K562 (cell line): ENCODE data around the gene ABL1. TPM values are rescaled to one million over a fixed set of nuclear protein-coding genes. Genes with fewer than 3 reads are reported as not detected.

Experiments
- ATAC-seq: fragments of 200-7000 bp; cut with Tn5 transposase; 3 replicates; pipeline ENCODE4 v1.9.1; 2020; ENCODE audit warnings: moderate library complexity
- BruUV-seq: library from RNA; stranded (reverse); fragments of 400-500 nt; replicated peaks from 2 replicates; lab custom pipeline; 2021; lab: Mats Ljungman, UMichigan
- CTCF ChIA-PET: fragments of 300-600 bp; formaldehyde crosslinking; extraction: SDS; loops from one replicate; lab custom pipeline; 2021; ENCODE audit warnings: low intra/inter-chr PET ratio; lab: Yijun Ruan, JAX
- POLR2A ChIA-PET: fragments of 300-600, 350-650 bp; sonication (Branson Sonifier 250); formaldehyde crosslinking; extraction: SDS; loops from one replicate; lab custom pipeline; 2021; ENCODE audit warnings: antibody characterized with exemption, inconsistent platforms; lab: Yijun Ruan, JAX
- DNase-seq, 4 experiments: peaks; one replicate each; pipeline versions ENCODE4 v3.0.0 to v3.0.0-alpha.2; 2011 to 2018; ENCODE audit warnings: low spot score in 3 of 4, mixed read lengths in 3 of 4; ENCODE audit errors: extremely low read depth in 1 of 4
- FAIRE-seq: peaks from 2 replicates; lab custom pipeline; 2011; peaks lifted over from hg19 to GRCh38; lab: Jason Lieb, UNC
- H2AFZ ChIP-seq: 2 replicates; pipeline ENCODE4 v1.6.0; 2011; ENCODE audit warnings: low read depth, low read length, control low read depth, inconsistent platforms
- H3K27ac ChIP-seq: fragments of 200-600 bp; 3 replicates; pipeline ENCODE4 v1.8.0; 2011; ENCODE audit warnings: low read depth, mild to moderate bottlenecking, control low read depth, inconsistent platforms, low read length, moderate library complexity, mixed read lengths; ENCODE audit errors: extremely low read depth
- H3K27me3 ChIP-seq, 2 experiments: fragments of 300-600 bp in 1 of 2; 2 replicates in 1 of 2; 3 replicates in 1 of 2; pipeline versions ENCODE4 v1.6.0 to v1.8.0; 2011; ENCODE audit warnings: inconsistent platforms in 2 of 2, low read length in 2 of 2, mild to moderate bottlenecking in 1 of 2, mixed read lengths in 1 of 2, moderate library complexity in 1 of 2; ENCODE audit not compliant: control insufficient read depth in 2 of 2, insufficient read depth in 2 of 2
- H3K36me3 ChIP-seq: fragments of 300-600 bp; 3 replicates; pipeline ENCODE4 v1.8.0; 2011; ENCODE audit warnings: mild to moderate bottlenecking, low read length, inconsistent platforms; ENCODE audit not compliant: control insufficient read depth, insufficient read depth
- H3K4me1 ChIP-seq, 2 experiments: fragments of 200-600 bp in 1 of 2; replicated peaks in 1 of 2; 2 replicates in 1 of 2; 3 replicates in 1 of 2; pipeline versions ENCODE4 v1.5.1 to v1.8.0; 2011; ENCODE audit warnings: inconsistent platforms in 2 of 2, low read length in 2 of 2, mild to moderate bottlenecking in 1 of 2, mixed read lengths in 1 of 2, moderate library complexity in 1 of 2; ENCODE audit not compliant: control insufficient read depth in 2 of 2, insufficient read depth in 2 of 2
- H3K4me2 ChIP-seq: 2 replicates; pipeline ENCODE4 v1.6.1; 2011; ENCODE audit warnings: low read length, control low read depth, inconsistent platforms, mixed read lengths; ENCODE audit not compliant: insufficient read depth
- H3K4me3 ChIP-seq: fragments of 200-600 bp; sonication (generic), shearing (Covaris generic); 2 replicates; pipeline ENCODE4 v1.5.1; 2016; ENCODE audit warnings: control low read depth, inconsistent platforms
- H3K79me2 ChIP-seq: fragments of 200-600 bp; 3 replicates; pipeline ENCODE4 v1.8.0; 2011; ENCODE audit warnings: low read length, inconsistent platforms; ENCODE audit not compliant: control insufficient read depth, insufficient read depth
- H3K9ac ChIP-seq, 2 experiments: 2 replicates each; pipeline versions ENCODE4 v1.6.0 to v1.6.1; 2011; ENCODE audit warnings: low read depth in 2 of 2, low read length in 2 of 2, control low read depth in 1 of 2, inconsistent platforms in 1 of 2, mild to moderate bottlenecking in 1 of 2, mixed read lengths in 1 of 2; ENCODE audit not compliant: insufficient read depth in 1 of 2
- H3K9me1 ChIP-seq: one replicate; pipeline ENCODE4 v1.6.0; 2011; ENCODE audit warnings: inconsistent platforms, mild to moderate bottlenecking, low read length, moderate library complexity; ENCODE audit not compliant: control insufficient read depth, insufficient read depth
- H3K9me3 ChIP-seq: replicated peaks from 2 replicates; pipeline ENCODE4 v1.5.1; 2011; ENCODE audit warnings: low read depth, low read length, inconsistent platforms; ENCODE audit not compliant: control insufficient read depth, insufficient read depth
- H4K20me1 ChIP-seq: replicated peaks from 2 replicates; pipeline ENCODE4 v1.6.1; 2011; ENCODE audit warnings: low read length, inconsistent platforms, mixed read lengths; ENCODE audit not compliant: control insufficient read depth, insufficient read depth
- GABPB2 ChIP-seq: fragments of 250-450 bp; sonication (Bioruptor Pico); conservative IDR thresholded peaks from 2 replicates; pipeline ENCODE4 v1.5.1; 2021; ENCODE audit warnings: mild to moderate bottlenecking
- SMAD3 ChIP-seq: fragments of 450-650 bp; formaldehyde crosslinking; conservative IDR thresholded peaks from 2 replicates; pipeline ENCODE4 v1.4.0; 2020; ENCODE audit warnings: mild to moderate bottlenecking
- ZNF274 ChIP-seq: IDR thresholded peaks from 2 replicates; pipeline ENCODE4 v1.6.1; 2011; ENCODE audit warnings: low read depth, mild to moderate bottlenecking, low read length, moderate library complexity, borderline replicate concordance
- WGBS: fragments of 100-300 bp; shearing (Covaris generic); methylation state at CpG from one replicate; pipeline ENCODE4 v1.1.6; 2016; ENCODE audit warnings: low coverage, mixed read lengths; ENCODE audit not compliant: insufficient coverage; ENCODE audit errors: missing lambda C conversion rate; 5-methylcytosine and 5-hydroxymethylcytosine counted together
- in situ Hi-C: fragments of 300-500 bp; cut with MboI; formaldehyde crosslinking; loops from 4 replicates; pipeline ENCODE4 v1.15.0; 2018; ENCODE audit warnings: inconsistent platforms, mixed read lengths
- intact Hi-C: fragments of 100-400 bp; cut with micrococcal nuclease; formaldehyde crosslinking; loops from 2 replicates; pipeline ENCODE4 v1.14.2; 2022
- polyA plus RNA-seq, 8 experiments: library from polyadenylated mRNA; depleted of rRNA in 4 of 8; stranded (reverse) in 5 of 8; unstranded in 3 of 8; fragments of >200 nt; fragmentation: Nextera tagmentation in 2 of 8; fragmentation: Illumina TruSeq in 1 of 8; extraction: Ambion mirVana in 2 of 8; extraction: Trizol in 1 of 8; gene quantifications; 2 replicates each; pipeline versions ENCODE4 v1.2.1 to v1.2.3, GENCODE V29; 2011 to 2014; ENCODE audit warnings: inconsistent platforms in 1 of 8, missing spikeins in 1 of 8
- total RNA-seq, 7 experiments: library from RNA; depleted of rRNA in 6 of 7; stranded (reverse); fragments of >200 nt in 6 of 7; fragmentation: Illumina TruSeq in 2 of 7; extraction: Trizol in 2 of 7; gene quantifications; 2 replicates each; pipeline versions ENCODE4 v1.2.1 to v1.2.3, GENCODE V29; 2011 to 2021; ENCODE audit warnings: low replicate concordance in 1 of 7
- TF ChIP-seq, protein P1 (sequence below): sonication (generic); formaldehyde crosslinking; IDR thresholded peaks from 2 replicates; pipeline ENCODE4 v1.8.1; 2023; ENCODE audit warnings: mild to moderate bottlenecking, missing genetic modification reagents, moderate library complexity
- TF ChIP-seq, protein P2 (sequence below), 2 experiments: fragments of 450-650 bp in 1 of 2; sonication (generic) in 1 of 2; formaldehyde crosslinking; conservative IDR thresholded peaks; 2 replicates each; pipeline versions ENCODE4 v1.4.0 to v1.8.1; 2020 to 2022; ENCODE audit warnings: mild to moderate bottlenecking in 1 of 2, missing genetic modification reagents in 1 of 2

The ABL1 gene
- total and polyA plus RNA-seq, 9 of the 15 experiments (the other 6 are each of a cell fraction or from before 2014, with no cell fraction given): 1.5 to 130 (median 37.8) TPM

GRCh38 chr9:130934702-130935647, 99.9 kb downstream of the ABL1 start (continued):
- TF ChIP-seq ZNF274: no peak
- TF ChIP-seq GABPB2 (CRISPR knock-in tag): no peak
- TF ChIP-seq, all 486 proteins: peak for 2

- in situ Hi-C loops: no loop called here
These were observed 100.7 kb downstream of the ABL1 start for GRCh38 chr9:130935648-130936271.

More at GRCh38 chr9:130935648-130936271, 100.7 kb downstream of the ABL1 start:
- no peak overlapping the region for H3K4me3 ChIP-seq
- BruUV-seq: no TSS peak
- peaks cover 80% of the 10 kb centered on the region for H4K20me1 ChIP-seq
- H3K4me1 ChIP-seq: peaks cover 0 to 46% of the 10 kb centered on the region in 2 experiments; a peak in 3 of 5 replicates
- TF ChIP-seq, protein P1, sequence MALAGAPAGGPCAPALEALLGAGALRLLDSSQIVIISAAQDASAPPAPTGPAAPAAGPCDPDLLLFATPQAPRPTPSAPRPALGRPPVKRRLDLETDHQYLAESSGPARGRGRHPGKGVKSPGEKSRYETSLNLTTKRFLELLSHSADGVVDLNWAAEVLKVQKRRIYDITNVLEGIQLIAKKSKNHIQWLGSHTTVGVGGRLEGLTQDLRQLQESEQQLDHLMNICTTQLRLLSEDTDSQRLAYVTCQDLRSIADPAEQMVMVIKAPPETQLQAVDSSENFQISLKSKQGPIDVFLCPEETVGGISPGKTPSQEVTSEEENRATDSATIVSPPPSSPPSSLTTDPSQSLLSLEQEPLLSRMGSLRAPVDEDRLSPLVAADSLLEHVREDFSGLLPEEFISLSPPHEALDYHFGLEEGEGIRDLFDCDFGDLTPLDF: peak; percentile 29
- TF ChIP-seq, protein P2, sequence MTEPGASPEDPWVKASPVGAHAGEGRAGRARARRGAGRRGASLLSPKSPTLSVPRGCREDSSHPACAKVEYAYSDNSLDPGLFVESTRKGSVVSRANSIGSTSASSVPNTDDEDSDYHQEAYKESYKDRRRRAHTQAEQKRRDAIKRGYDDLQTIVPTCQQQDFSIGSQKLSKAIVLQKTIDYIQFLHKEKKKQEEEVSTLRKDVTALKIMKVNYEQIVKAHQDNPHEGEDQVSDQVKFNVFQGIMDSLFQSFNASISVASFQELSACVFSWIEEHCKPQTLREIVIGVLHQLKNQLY (CRISPR knock-in tag; conservative IDR thresholded peaks at IDR 0.05): peak in 1 of 2 experiments; percentile 40; a peak in 1 of 4 replicates
- TF ChIP-seq SMAD3: no peak
- TF ChIP-seq, all 486 proteins: peak for 2
- Histone ChIP-seq H2AFZ (no peak overlapping the region), H3K4me2 (no peak overlapping the region), H3K9me3 (no peaks in the 10 kb centered on the region), H3K36me3 (no peaks in the 10 kb centered on the region), H3K27me3 (peaks cover 83 to 95% of the 10 kb centered on the region in 2 experiments), H3K27ac (no peak overlapping the region; the same call in 2 of the 3 replicates), H3K79me2 (no peaks in the 10 kb centered on the region), H3K9me1 (peaks cover 10% of the 10 kb centered on the region), H3K9ac (peak overlapping the region in 1 of 2 experiments; percentile 3; a peak in 1 of 4 replicates)
- 3% methylated on average over 13 of the region's 13 CpGs for WGBS
- peak in 3 of 4 experiments; percentile 48 to 70 (median 65) for DNase-seq
- ChIA-PET POLR2A (interaction anchor here (0.5 to 26.8 kb wide), 16 partner anchors 8 to 267 kb away, joined by 3 to 582 read pairs (median 4); partner anchors contain the start of genes NUP214 and QRFP), CTCF (no interaction called here)
- no peak for FAIRE-seq
- ATAC-seq: no peak
- intact Hi-C loops: no loop called here
